Measurements from ENCODE around the gene FRRS1.

Gene FRRS1

DNA sequence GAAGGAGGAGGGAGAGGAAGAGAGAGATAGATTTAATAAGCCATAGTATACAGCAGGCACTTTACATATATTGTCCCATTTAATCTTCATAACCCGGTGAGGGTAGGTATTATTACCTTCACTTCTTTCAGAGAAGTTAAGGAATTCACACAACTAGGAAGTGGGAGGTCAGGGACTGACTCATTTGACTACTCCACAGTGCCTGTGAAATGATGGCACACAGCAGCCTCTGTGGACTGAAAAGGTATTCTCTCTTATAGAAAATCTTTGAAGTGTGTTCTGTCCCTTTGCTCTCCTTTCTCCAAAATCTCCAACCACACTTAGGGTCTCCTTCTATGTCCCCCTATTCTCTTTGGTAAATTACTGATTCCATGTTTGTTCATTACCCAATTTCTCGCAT is 96.6 kb downstream of the FRRS1 start:
- Mint-ChIP-seq H3K36me3 (ENCODE audit: low read depth) (no peaks in the 10 kb centered on the region), H3K9me3 (no peaks in the 10 kb centered on the region), H3K27ac (peak overlapping the region; percentile 37), H3K27me3 (ENCODE audit: low read depth, poor library complexity) (no peaks in the 10 kb centered on the region), H3K4me1 (peaks cover 35% of the 10 kb centered on the region), H3K4me3 (no peak overlapping the region)
- TF ChIP-seq, protein P1, sequence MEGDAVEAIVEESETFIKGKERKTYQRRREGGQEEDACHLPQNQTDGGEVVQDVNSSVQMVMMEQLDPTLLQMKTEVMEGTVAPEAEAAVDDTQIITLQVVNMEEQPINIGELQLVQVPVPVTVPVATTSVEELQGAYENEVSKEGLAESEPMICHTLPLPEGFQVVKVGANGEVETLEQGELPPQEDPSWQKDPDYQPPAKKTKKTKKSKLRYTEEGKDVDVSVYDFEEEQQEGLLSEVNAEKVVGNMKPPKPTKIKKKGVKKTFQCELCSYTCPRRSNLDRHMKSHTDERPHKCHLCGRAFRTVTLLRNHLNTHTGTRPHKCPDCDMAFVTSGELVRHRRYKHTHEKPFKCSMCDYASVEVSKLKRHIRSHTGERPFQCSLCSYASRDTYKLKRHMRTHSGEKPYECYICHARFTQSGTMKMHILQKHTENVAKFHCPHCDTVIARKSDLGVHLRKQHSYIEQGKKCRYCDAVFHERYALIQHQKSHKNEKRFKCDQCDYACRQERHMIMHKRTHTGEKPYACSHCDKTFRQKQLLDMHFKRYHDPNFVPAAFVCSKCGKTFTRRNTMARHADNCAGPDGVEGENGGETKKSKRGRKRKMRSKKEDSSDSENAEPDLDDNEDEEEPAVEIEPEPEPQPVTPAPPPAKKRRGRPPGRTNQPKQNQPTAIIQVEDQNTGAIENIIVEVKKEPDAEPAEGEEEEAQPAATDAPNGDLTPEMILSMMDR (IDR thresholded peaks at IDR 0.05), result no peak
- DNase-seq, result no peak

DNA sequence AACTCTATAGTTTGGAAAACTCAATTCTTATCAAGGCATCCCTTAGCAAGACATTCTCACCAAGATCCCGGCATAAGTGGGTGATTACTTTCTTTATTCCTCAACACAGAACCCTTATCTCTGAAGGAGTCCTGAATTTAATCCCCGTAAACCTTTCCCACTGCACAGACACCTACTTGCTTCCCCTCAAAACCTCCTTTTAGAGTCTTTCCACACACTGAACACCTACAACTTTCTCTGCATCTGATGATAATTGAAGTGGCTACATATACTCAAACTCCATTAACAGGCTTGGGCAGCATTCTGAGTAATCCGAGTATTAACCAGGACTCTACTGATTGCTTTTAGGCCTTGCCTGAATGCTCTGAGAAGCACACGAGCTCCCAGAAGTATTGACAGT is 97.1 kb downstream of the FRRS1 start:
- Mint-ChIP-seq H3K9me3 (no peaks in the 10 kb centered on the region), H3K4me1 (peaks cover 30% of the 10 kb centered on the region), H3K36me3 (ENCODE audit: low read depth) (no peaks in the 10 kb centered on the region), H3K27ac (peak overlapping the region; percentile 37), H3K27me3 (ENCODE audit: low read depth, poor library complexity) (no peaks in the 10 kb centered on the region), H3K4me3 (no peak overlapping the region)
- no peak for DNase-seq
- TF ChIP-seq, protein P1 (IDR thresholded peaks at IDR 0.05), result no peak

DNA sequence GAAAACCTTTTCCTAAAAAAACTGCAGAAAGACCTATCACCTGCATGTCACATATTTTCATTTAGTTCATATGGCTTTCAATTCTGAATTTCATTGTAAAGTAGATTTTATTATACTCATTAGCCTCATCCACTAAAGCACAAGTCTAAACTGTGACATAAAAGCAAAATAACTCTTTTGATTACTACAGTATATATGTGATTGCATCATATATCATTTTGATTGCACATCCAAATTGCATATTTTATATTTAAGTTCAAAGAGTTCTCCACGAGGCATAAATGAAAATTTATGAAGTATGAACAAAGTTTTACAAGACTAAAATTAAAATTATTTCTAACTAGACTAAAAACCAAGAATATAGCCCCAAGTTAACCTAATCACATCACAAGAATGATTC is 101.2 kb downstream of the FRRS1 start:
- Mint-ChIP-seq H3K9me3 (no peaks in the 10 kb centered on the region), H3K4me3 (no peak overlapping the region), H3K4me1 (peaks cover 10% of the 10 kb centered on the region), H3K36me3 (ENCODE audit: low read depth) (no peaks in the 10 kb centered on the region), H3K27ac (no peak overlapping the region), H3K27me3 (ENCODE audit: low read depth, poor library complexity) (no peaks in the 10 kb centered on the region)
- TF ChIP-seq, protein P1 (IDR thresholded peaks at IDR 0.05), result no peak
- DNase-seq, result no peak

DNA sequence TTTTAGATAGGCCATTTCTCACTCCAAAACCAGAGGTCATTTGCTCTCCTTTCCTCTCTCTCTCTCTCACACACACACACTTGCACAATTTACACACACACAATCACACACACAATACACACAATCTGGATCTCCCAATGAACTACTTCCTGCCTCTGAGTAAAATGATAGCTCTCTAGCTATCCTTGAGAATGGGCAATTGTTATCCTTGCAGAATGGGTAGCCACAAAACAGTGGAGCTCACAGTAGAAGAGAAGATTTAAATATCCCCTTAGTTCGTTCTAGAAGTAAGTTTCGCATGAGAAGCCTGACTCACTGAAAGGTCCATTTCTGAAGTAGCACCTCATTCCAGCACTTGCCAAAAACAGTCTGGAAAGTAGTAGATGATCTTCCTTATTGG is 102.9 kb downstream of the FRRS1 start:
- H3K4me3 Mint-ChIP-seq, result no peak overlapping the region
- no peaks in the 10 kb centered on the region for H3K27me3 Mint-ChIP-seq (ENCODE audit: low read depth, poor library complexity)
- no peaks in the 10 kb centered on the region for H3K9me3 Mint-ChIP-seq
- peaks cover 10% of the 10 kb centered on the region for H3K4me1 Mint-ChIP-seq
- no peak overlapping the region for H3K27ac Mint-ChIP-seq
- no peaks in the 10 kb centered on the region for H3K36me3 Mint-ChIP-seq (ENCODE audit: low read depth)
- no peak for DNase-seq
- TF ChIP-seq, protein P1 (IDR thresholded peaks at IDR 0.05), result no peak

DNA sequence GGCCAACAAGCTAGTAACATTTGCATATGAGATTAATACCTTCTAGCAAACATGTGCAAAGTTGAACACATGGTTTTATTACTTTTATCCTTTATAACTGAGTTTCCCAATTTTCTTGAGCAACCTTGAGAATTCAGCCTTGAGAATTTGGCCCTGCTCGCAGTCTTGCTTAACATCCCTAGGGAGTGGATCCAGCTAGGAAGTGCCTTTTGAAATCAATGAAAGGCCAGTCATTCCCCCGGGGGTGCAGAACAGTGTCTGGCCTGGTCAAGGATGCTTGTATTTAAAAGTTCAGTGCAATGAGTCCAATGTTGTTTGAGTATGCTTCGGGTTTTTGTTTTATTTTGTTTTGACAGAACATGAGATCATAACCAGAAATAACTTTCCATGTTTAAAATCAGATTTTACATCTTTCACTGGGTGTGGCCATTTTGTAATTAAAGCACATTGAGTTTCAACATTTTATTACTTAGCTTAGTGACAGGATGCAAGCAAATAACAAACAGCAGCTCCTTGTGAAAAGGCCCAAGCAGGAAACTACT is 103.8 kb downstream of the FRRS1 start:
- Mint-ChIP-seq H3K4me1 (peaks cover 10% of the 10 kb centered on the region), H3K36me3 (ENCODE audit: low read depth) (no peaks in the 10 kb centered on the region), H3K4me3 (no peak overlapping the region), H3K9me3 (no peaks in the 10 kb centered on the region), H3K27me3 (ENCODE audit: low read depth, poor library complexity) (no peaks in the 10 kb centered on the region), H3K27ac (peak overlapping the region; percentile 77)
- DNase-seq, result no peak
- TF ChIP-seq, protein P1 (IDR thresholded peaks at IDR 0.05), result no peak

DNA sequence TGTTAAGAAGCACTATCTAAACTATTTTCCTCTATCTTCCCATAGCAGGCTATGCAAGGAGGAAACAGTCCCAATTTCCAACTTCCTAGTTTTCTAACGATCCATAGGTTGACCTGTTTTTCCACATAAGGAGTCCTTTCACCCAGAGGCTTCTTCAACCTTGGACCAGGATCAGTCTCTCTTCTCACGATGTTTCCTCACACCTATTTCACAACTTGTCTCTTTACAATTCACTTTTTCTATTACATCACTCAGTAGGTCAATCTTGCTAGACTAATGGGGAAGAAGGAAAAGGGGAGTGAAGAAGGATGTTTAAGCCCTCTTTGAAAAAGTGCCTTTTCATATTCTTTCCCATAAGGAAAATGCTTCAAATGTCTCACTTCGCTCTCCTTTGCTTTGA is 104.7 kb downstream of the FRRS1 start:
- H3K4me1 Mint-ChIP-seq, result peaks cover 8% of the 10 kb centered on the region
- no peaks in the 10 kb centered on the region for H3K27me3 Mint-ChIP-seq (ENCODE audit: low read depth, poor library complexity)
- H3K9me3 Mint-ChIP-seq, result no peaks in the 10 kb centered on the region
- H3K4me3 Mint-ChIP-seq, result no peak overlapping the region
- no peak for DNase-seq
- no peaks in the 10 kb centered on the region for H3K36me3 Mint-ChIP-seq (ENCODE audit: low read depth)
- TF ChIP-seq, protein P1 (IDR thresholded peaks at IDR 0.05), result no peak
- H3K27ac Mint-ChIP-seq, result no peak overlapping the region

Data from nephron progenitor cell (in vitro differentiated cells).